ENCODE measurements around the gene TNFRSF1B. TPM values are rescaled to one million over a fixed set of nuclear protein-coding genes. Genes with fewer than 3 reads are reported as not detected.

The TNFRSF1B gene
- total and polyA plus RNA-seq, 2 experiments from 2014 or later = 0.91 to 4.1 TPM

DNA sequence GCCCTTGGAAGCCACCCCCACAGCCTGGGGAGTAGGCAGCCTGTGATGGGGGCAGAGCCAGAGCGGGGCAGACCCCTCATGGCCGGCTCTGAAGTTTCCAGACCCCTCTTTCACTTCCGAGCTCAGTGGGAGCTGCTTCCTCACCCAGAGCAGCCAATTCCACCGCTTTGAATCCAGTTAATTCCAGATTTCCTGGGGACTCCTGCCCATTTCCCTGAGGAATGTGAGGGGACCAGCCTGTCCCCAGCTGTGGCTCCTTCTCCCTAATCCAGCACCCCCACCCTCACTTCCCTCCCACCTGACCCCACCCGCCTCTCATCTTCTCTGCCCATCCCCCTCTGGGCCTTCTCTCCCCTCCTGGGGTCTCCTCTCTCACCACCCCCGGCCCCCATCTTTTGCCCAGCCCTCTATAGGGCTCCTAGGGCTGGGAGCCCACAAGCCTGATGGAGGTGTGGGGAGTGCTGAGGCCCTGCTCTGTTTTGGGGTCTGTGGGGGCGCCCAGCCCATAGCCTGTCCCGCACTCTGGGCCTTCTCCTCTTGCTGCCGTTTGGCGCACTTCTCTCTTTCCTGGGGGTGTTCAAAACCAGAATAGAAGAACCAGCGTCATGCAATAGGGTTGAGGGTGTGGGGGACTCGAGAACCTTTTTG, 26.2 kb upstream of the TNFRSF1B start:
- peaks cover 2% of the 10 kb centered on the region; the same call in 1 of the 3 replicates for H3K4me1 Mint-ChIP-seq

More for the DNA sequence above, 26.2 kb upstream of the TNFRSF1B start:
- no peaks in the 10 kb centered on the region for H3K79me2 ChIP-seq (replicated peaks; ENCODE audit: insufficient read depth)
- H3K9me3 Mint-ChIP-seq = no peaks in the 10 kb centered on the region
- no peak overlapping the region for H3K4me3 Mint-ChIP-seq
- no peaks in the 10 kb centered on the region for H3K27me3 ChIP-seq (ENCODE audit: insufficient read depth)
- DNase-seq (ENCODE audit: low spot score) (no peak), ATAC-seq (no peak)
- no peak overlapping the region for H2AFZ ChIP-seq
- peaks cover 3% of the 10 kb centered on the region for H3K27me3 Mint-ChIP-seq (ENCODE audit: insufficient read depth, low read depth, poor library complexity)
- H3K4me1 ChIP-seq (ENCODE audit: insufficient read depth) = no peaks in the 10 kb centered on the region
- no peaks in the 10 kb centered on the region for H3K9me2 ChIP-seq (ENCODE audit: insufficient read depth)
- H3K4me3 ChIP-seq = no peak overlapping the region
- TF ChIP-seq, protein P1, sequence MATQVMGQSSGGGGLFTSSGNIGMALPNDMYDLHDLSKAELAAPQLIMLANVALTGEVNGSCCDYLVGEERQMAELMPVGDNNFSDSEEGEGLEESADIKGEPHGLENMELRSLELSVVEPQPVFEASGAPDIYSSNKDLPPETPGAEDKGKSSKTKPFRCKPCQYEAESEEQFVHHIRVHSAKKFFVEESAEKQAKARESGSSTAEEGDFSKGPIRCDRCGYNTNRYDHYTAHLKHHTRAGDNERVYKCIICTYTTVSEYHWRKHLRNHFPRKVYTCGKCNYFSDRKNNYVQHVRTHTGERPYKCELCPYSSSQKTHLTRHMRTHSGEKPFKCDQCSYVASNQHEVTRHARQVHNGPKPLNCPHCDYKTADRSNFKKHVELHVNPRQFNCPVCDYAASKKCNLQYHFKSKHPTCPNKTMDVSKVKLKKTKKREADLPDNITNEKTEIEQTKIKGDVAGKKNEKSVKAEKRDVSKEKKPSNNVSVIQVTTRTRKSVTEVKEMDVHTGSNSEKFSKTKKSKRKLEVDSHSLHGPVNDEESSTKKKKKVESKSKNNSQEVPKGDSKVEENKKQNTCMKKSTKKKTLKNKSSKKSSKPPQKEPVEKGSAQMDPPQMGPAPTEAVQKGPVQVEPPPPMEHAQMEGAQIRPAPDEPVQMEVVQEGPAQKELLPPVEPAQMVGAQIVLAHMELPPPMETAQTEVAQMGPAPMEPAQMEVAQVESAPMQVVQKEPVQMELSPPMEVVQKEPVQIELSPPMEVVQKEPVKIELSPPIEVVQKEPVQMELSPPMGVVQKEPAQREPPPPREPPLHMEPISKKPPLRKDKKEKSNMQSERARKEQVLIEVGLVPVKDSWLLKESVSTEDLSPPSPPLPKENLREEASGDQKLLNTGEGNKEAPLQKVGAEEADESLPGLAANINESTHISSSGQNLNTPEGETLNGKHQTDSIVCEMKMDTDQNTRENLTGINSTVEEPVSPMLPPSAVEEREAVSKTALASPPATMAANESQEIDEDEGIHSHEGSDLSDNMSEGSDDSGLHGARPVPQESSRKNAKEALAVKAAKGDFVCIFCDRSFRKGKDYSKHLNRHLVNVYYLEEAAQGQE (IDR thresholded peaks at IDR 0.05; ENCODE audit: unreplicated experiment) = no peak
- TF ChIP-seq, protein P2, sequence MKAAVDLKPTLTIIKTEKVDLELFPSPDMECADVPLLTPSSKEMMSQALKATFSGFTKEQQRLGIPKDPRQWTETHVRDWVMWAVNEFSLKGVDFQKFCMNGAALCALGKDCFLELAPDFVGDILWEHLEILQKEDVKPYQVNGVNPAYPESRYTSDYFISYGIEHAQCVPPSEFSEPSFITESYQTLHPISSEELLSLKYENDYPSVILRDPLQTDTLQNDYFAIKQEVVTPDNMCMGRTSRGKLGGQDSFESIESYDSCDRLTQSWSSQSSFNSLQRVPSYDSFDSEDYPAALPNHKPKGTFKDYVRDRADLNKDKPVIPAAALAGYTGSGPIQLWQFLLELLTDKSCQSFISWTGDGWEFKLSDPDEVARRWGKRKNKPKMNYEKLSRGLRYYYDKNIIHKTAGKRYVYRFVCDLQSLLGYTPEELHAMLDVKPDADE (IDR thresholded peaks at IDR 0.05) = no peak
- no peak for TF ChIP-seq EZH2phosphoT487 (IDR thresholded peaks at IDR 0.05; ENCODE audit: unreplicated experiment)
- TF ChIP-seq POLR2AphosphoS5 (IDR thresholded peaks at IDR 0.05; ENCODE audit: low read depth) = no peak
- TF ChIP-seq, protein P3, sequence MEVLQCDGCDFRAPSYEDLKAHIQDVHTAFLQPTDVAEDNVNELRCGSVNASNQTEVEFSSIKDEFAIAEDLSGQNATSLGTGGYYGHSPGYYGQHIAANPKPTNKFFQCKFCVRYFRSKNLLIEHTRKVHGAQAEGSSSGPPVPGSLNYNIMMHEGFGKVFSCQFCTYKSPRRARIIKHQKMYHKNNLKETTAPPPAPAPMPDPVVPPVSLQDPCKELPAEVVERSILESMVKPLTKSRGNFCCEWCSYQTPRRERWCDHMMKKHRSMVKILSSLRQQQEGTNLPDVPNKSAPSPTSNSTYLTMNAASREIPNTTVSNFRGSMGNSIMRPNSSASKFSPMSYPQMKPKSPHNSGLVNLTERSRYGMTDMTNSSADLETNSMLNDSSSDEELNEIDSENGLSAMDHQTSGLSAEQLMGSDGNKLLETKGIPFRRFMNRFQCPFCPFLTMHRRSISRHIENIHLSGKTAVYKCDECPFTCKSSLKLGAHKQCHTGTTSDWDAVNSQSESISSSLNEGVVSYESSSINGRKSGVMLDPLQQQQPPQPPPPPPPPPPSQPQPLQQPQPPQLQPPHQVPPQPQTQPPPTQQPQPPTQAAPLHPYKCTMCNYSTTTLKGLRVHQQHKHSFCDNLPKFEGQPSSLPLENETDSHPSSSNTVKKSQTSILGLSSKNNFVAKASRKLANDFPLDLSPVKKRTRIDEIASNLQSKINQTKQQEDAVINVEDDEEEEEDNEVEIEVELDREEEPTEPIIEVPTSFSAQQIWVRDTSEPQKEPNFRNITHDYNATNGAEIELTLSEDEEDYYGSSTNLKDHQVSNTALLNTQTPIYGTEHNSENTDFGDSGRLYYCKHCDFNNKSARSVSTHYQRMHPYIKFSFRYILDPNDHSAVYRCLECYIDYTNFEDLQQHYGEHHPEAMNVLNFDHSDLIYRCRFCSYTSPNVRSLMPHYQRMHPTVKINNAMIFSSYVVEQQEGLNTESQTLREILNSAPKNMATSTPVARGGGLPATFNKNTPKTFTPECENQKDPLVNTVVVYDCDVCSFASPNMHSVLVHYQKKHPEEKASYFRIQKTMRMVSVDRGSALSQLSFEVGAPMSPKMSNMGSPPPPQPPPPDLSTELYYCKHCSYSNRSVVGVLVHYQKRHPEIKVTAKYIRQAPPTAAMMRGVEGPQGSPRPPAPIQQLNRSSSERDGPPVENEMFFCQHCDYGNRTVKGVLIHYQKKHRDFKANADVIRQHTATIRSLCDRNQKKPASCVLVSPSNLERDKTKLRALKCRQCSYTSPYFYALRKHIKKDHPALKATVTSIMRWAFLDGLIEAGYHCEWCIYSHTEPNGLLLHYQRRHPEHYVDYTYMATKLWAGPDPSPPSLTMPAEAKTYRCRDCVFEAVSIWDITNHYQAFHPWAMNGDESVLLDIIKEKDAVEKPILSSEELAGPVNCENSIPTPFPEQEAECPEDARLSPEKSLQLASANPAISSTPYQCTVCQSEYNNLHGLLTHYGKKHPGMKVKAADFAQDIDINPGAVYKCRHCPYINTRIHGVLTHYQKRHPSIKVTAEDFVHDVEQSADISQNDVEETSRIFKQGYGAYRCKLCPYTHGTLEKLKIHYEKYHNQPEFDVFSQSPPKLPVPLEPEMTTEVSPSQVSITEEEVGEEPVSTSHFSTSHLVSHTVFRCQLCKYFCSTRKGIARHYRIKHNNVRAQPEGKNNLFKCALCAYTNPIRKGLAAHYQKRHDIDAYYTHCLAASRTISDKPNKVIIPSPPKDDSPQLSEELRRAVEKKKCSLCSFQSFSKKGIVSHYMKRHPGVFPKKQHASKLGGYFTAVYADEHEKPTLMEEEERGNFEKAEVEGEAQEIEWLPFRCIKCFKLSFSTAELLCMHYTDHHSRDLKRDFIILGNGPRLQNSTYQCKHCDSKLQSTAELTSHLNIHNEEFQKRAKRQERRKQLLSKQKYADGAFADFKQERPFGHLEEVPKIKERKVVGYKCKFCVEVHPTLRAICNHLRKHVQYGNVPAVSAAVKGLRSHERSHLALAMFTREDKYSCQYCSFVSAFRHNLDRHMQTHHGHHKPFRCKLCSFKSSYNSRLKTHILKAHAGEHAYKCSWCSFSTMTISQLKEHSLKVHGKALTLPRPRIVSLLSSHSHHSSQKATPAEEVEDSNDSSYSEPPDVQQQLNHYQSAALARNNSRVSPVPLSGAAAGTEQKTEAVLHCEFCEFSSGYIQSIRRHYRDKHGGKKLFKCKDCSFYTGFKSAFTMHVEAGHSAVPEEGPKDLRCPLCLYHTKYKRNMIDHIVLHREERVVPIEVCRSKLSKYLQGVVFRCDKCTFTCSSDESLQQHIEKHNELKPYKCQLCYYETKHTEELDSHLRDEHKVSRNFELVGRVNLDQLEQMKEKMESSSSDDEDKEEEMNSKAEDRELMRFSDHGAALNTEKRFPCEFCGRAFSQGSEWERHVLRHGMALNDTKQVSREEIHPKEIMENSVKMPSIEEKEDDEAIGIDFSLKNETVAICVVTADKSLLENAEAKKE (CRISPR knock-in tag; IDR thresholded peaks at IDR 0.05) = no peak
- TF ChIP-seq ZNF331 (CRISPR knock-in tag; IDR thresholded peaks at IDR 0.05; ENCODE audit: low read depth) = no peak
- TF ChIP-seq NANOG (IDR thresholded peaks at IDR 0.05; ENCODE audit: borderline replicate concordance) = no peak
- no peak for TF ChIP-seq CREB1 (CRISPR knock-in tag; IDR thresholded peaks at IDR 0.05; ENCODE audit: low read depth)
- TF ChIP-seq, protein P4, sequence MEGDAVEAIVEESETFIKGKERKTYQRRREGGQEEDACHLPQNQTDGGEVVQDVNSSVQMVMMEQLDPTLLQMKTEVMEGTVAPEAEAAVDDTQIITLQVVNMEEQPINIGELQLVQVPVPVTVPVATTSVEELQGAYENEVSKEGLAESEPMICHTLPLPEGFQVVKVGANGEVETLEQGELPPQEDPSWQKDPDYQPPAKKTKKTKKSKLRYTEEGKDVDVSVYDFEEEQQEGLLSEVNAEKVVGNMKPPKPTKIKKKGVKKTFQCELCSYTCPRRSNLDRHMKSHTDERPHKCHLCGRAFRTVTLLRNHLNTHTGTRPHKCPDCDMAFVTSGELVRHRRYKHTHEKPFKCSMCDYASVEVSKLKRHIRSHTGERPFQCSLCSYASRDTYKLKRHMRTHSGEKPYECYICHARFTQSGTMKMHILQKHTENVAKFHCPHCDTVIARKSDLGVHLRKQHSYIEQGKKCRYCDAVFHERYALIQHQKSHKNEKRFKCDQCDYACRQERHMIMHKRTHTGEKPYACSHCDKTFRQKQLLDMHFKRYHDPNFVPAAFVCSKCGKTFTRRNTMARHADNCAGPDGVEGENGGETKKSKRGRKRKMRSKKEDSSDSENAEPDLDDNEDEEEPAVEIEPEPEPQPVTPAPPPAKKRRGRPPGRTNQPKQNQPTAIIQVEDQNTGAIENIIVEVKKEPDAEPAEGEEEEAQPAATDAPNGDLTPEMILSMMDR (conservative IDR thresholded peaks at IDR 0.05; ENCODE audit: low read depth in 2 of 2) = no peak
- TF ChIP-seq JUNB (IDR thresholded peaks at IDR 0.05; ENCODE audit: unreplicated experiment) = no peak
- no peak for TF ChIP-seq STAT1 (IDR thresholded peaks at IDR 0.05; ENCODE audit: unreplicated experiment)
- no peak for TF ChIP-seq EZH2 (IDR thresholded peaks at IDR 0.05; ENCODE audit: low read depth, unreplicated experiment)
- TF ChIP-seq ZNF114 (CRISPR knock-in tag; IDR thresholded peaks at IDR 0.05) = no peak
- H3K36me3 Mint-ChIP-seq (ENCODE audit: low read depth) = no peaks in the 10 kb centered on the region; the same call in 2 of the 3 replicates
- H3K36me3 ChIP-seq (ENCODE audit: insufficient read depth) = no peaks in the 10 kb centered on the region; the same call in 1 of the 2 replicates
- no peaks in the 10 kb centered on the region for H4K20me1 ChIP-seq (replicated peaks; ENCODE audit: insufficient read depth)
- H3K4me2 ChIP-seq = no peak overlapping the region
- no peaks in the 10 kb centered on the region for H3F3A ChIP-seq (replicated peaks; ENCODE audit: low read depth)
- no peak overlapping the region for H3K27ac ChIP-seq (ENCODE audit: low read depth)
- H3K27ac Mint-ChIP-seq = no peak overlapping the region

All from GM23338 (cell line).